ENCODE data around the gene NBEAL1.
"Not testable (repeated sequence)": the region's sequence is repeated elsewhere in the genome, so short reads cannot be mapped to it uniquely, and the experiment has no call there.

Gene NBEAL1

DNA sequence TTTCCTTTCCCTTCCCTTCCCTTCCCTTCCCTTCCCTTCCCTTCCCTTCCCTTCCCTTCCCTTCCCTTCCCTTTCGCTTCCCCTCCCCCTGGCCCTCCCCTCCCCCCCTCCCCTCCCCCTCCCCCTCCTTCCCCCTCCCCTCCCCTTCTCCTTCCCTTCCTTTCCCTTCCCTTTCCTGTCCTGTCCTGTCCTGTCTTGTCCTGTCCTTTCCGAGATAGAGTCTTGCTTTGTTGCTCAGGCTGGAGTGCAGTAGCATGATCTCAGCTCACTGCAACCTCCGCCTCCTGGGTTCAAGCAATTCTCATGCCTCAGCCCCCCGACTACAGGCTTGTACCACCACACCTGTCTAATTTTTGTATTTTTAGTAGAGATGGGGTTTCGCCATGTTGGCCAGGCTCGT lies 24.5 kb downstream of the NBEAL1 start:
- DNase-seq (ENCODE audit: low read depth in 2 of 2) = not testable (repeated sequence)

DNA sequence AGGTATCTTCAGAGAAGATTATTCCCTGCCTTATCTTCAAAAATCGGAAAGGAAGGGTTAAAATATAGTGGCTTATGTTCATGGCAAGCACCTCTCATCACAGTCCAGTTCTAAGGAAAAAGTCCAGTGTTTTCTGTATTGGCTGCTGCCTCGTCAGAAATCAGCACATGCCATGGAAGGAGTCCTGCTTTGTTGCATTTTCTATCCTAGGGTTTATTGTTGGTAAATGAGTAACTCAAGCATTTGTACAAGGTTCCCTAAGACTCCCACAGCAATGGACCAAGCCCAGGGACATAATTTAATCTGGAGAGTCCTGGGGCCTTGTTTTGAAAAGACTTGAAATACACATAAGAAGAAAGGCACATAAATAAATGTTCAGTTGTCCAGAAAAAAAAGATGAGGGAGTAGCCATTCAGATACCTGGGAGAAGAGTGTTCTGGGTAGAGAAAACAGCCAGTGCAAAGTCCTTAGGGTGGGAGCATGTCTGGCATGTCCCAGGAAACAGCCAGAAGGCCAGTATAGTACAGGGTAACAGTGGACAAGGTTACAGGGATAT lies 26.4 kb downstream of the NBEAL1 start:
- DNase-seq (ENCODE audit: low read depth in 2 of 2) = no peak

DNA sequence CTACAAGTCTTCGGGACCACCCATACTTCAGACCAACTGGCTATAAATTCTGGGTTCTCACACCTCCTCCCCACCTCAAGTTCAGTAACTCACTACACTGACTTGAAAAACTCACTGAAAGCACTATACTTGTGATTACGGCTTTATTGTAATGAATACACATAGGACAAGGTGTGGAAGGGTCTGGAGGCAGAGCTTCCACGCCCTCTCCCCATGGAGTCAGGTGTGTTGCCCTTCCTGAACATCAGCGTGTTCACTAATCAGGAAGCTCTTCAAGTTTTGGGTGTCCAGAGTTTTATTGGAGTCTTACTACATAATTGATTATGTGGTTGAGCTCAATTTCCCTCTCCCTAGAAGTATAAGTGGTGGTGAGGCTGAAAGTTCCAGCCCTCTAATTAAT lies 27.5 kb downstream of the NBEAL1 start:
- DNase-seq (ENCODE audit: low read depth in 2 of 2) = no peak

DNA sequence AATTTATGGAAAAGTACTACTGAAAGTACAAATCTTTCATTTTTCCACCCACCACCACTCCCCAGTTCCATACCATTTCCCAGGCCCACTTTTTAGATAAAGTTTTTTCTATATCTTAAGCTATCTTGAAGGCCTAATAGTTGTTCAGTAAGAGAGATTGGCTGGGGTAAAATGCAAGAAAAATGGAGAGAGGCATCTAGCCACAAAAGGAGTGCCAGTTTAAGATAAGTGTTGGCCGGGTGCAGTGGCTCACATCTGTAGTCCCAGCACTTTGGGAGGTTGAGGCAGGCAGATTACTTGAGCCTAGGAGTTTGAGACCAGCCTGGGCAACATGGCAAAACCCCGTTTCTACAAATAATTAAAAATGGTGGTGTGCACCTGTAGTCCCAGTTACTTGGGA lies 28.6 kb downstream of the NBEAL1 start:
- DNase-seq (ENCODE audit: low read depth in 2 of 2) = no peak

DNA sequence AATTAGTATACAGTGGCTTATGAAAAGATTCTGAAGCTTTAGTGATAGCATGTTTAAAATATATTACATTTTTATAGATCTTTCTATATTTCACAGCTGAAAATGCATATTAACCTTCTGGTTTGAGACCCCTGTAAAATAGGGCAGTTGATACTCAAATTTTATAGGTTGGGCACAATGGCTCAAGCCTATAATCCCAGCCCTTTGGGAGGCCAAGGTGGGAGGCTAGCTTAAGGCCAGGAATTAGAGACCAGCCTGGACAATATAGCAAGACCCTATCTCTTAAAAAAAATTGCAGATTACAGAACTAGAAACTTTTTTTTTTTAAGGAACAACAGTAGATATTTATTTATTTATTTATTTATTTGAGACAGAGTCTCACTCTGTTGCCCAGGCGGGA lies 31.2 kb downstream of the NBEAL1 start:
- DNase-seq (ENCODE audit: low read depth in 2 of 2) = no peak

DNA sequence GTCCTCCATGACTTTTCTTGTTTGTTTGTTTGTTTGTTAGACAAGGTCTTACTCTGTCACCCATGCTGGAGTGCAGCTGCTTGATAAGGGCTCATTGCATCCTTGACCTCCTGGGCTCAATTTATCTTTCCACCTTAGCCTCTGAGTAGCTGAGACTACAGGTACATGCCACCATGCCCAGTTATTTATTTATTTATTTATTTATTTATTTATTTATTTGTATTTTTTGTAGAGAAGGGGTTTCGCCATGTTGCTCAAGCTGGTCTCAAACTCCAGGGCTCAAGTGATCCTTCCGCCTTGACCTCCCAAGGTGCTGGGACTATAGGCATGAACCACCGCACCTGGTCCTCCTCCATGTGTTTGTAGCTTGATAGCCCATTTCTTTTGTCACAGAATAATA lies 37.9 kb downstream of the NBEAL1 start:
- DNase-seq (ENCODE audit: low read depth in 2 of 2) = no peak

DNA sequence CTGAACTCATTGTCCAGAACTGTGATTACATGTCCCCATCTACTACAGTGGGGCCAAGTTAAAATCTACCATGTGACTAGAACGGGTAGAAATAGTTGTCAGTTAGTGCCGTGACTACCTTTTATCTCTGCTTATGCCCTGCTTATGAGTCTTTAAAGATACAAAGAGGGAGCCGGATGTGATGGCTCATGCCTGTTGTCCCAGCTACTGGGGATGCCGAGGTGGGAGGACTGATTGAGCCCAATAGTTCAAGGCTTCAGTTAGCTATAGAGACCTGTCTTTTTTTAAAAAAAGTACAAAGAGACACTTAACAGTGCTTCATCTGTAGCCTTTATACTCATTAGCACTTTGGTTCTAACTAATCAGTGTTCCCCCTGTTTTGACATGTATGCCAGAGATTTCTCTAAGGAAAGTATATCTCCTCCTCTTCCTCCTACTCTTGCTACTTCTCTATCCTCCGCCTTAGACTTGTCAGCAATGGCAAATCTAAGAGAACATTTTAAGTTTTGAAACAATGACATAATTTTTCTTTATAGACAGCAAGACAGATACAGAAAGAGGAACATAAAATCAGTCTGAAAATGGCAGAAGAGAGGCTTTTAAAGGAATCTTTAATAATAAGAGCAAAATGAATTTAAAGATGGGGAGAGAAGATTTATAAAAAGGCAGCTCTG lies 45.0 kb downstream of the NBEAL1 start:
- no peak for DNase-seq (ENCODE audit: low read depth in 2 of 2)

DNA sequence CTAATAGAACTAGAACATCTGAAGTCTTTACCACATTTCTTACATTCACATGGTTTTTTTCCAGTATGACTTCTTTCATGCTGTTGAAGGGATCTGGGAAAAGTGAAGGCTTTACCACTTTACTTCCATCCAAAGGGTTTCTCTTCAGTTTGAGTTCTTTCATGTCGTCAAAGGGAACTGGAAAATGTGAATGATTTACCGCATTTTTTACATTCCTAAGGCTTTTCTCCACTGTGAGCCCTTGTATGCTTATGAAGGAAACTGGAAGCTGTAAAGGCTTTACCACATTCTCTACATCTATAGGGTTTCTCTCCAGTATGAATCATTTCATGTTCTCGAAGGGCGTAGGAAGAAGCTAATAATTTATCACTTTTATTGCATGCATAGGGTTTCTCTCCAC lies 46.7 kb downstream of the NBEAL1 start:
- no peak for DNase-seq (ENCODE audit: low read depth in 2 of 2)

DNA sequence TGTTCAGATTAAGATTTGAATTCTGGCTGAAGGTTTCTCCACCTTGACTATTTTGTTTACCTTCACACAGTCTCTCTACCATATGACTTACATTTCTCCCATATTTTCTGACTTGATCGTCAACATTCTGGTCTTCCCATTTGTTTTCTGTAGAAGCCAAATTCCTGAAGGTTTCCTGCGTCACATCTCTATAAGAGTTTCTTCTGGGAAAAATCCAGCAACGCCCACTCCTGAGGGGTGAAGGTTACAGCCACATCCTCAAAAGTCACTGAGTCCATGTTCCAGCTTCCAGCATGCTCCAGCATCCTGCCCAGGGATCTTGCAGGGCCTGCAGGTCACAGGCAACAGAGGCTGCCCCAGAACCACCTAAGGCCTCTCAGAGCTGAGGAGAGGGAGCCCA lies 47.5 kb downstream of the NBEAL1 start:
- no peak for DNase-seq (ENCODE audit: low read depth in 2 of 2)

DNA sequence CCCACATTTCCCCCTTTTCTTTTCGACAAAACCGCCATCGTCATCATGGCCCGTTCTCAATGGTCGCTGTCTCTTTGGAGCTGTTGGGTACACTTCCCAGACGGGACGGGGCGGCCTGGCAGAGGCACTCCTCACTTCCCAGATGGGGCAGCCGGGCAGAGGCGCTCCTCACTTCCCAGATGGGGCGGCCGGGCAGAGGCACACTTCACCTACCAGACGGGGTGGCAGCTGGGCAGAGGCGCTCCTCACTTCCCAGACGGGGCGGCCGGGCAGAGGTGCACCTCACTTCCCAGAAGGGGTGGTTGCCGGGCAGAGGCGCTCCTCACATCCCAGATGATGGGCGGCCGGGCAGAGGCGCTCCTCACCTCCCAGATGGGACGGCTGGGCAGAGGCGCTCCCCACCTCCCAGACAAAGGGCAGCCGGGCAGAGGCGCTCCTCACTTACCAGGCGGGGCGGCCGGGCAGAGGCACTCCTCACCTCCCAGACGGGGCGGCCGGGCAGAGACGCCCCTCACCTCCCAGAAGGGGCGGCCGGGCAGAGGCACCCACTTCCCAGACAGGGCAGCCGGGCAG lies 51.9 kb downstream of the NBEAL1 start:
- not testable (repeated sequence) for DNase-seq (ENCODE audit: low read depth in 2 of 2)

DNA sequence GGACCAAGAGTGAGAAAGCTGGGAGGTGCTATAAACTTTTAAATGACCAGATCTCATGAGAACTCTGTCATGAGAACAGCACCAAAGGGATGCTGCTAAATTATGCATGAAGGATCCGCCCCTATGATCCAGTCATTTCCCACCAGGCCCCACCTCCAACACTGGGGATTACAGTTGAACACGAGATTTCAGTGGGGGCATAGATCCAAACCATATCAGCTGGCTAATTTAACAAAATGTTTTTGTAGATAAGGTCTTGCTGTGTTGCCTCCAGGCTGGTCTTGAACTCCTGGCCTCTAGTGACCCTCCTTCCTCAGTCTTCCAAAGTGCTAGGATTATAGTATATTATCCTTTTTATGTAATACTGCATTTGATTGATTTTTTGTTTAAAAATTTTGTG lies 56.0 kb downstream of the NBEAL1 start:
- no peak for DNase-seq (ENCODE audit: low read depth in 2 of 2)

DNA sequence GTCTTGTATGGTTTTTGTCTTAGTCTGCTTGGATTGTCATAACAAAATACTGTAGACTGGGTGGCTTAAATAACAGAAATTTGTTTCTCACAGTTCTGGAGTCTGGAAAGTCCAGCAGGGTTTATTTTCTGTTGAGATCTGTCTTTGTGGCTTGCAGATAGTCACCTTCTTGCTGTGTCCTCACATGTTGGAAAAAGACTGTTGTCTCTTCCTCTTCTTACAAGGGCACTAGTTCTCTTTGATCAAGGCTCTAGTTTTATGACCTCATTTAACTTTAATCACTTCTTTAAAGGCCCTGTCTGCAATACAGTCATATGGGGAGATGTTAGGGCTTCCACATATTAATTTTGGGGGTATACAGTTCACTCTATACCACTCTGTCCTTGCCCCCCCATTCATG lies 56.5 kb downstream of the NBEAL1 start:
- DNase-seq (ENCODE audit: low read depth in 2 of 2) = no peak

DNA sequence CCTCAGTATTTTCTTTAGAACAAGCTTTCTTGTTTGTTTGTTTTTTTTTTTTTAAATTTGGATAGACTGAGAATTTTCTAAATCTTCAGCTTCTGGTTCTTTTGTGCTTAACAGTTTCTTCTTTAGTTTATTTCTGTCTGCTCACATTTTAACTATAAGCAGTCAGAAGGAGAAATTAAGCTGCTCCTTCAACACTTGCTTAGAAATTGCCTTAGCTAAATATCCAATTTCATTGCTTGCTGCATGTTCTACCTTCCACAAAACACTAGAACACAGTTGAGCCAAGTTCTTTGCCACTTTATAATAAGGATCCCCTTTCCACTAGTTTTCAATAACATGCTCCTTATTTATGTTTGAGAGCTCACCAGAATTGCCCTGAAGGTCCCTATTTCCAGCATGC lies 57.7 kb downstream of the NBEAL1 start:
- no peak for DNase-seq (ENCODE audit: low read depth in 2 of 2)

DNA sequence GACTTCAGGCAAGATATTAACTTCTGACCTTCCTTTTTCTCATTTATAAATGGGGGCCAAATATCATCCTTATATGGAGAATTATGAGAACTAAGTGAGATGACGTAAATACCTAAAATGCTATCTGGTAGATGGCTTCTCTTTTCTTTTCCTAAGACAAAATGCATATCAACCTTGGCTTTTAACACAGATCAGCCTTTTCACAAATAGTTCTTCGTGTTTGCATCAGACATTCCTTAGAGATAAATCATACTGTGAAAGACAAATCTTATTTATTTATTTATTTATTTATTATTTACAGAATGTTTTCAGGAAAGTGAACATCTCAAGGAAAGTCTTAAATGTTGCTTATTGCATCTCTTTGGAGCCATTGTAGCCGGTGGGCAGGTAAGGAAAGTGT lies 62.8 kb downstream of the NBEAL1 start:
- no peak for DNase-seq (ENCODE audit: low read depth in 2 of 2)

DNA sequence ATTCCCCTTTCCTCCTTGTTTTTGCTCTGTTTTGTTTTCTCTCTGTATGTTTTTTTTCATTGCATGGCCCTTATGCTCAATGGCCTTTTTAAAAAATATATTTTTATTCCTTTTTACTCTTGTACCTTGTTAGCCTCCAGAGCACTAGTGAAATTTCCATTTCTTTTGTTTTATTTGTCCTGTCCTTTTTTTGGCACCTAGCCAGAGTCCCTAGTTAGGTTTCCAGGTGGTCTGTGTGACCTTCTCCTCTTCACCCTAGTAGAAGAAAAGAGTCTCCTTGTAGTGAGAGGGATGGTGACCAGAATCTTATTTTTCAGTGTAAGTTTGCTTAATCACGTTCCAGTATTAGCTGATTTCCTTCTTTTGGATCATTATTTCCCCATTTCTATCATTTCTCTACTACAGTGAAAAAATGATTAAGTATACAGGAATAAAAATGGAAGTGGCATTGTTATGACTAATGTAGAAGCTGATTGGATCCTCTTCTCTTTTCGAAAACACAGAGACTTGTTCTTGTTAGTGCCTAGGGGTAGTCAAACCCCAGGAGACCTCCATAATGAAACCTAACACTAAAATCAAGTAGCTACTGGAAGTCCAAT lies 65.9 kb downstream of the NBEAL1 start:
- DNase-seq (ENCODE audit: low read depth in 2 of 2) = no peak

DNA sequence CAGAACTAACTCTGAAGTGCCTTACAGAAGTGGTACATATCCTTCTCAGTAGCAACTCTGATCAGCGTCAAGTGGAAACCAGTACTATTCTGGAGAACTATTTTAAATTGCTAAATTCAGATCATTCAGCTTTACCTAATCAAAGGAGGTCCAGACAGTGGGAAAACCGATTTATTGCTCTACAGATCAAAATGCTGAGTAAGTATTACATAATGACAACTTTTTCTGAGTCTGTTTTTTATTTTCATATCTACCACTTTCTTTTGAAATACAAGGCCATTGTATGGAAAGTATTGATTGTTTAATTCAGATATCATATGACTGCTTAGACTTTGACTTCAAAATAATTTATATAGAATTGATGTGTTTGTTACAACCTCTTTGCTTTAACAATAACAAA lies 68.7 kb downstream of the NBEAL1 start:
- DNase-seq (ENCODE audit: low read depth in 2 of 2) = no peak

DNA sequence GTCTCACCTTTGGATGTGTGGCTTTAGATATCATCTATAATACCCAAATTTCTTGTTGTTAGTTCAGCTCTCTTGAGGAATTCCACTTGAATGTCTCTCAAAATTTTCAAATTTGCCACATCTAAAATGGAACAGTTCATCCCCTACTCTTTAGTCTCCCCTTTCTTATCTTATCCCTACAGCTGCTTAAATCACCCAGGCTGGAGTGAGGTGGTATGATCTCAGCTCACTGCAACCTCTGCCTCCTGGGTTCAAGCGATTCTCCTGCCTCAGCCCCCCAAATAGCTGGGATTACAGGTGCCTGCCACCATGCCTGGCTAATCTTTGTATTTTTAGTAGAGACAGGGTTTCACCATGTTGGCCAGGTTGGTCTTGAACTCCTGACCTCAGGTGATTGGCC lies 71.7 kb downstream of the NBEAL1 start:
- not testable (repeated sequence) for DNase-seq (ENCODE audit: low read depth in 2 of 2)

DNA sequence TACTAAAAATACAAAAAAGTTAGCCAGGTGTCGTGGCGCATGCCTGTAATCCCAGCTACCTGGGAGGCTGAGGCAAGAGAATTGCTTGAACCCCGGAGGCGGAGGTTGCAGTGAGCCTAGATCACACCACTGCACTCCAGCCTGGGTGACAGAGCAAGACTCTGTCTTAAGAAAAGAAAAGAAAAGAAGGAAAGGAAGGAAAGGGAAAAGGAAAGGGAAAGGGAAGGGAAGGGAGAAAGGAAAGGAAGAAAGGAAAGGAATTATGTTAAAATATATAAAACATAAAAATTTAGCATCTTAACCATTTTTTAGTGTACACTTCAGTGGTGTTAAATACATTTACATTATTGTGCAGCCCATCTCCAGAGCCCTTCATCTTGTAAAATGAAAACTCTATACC lies 76.0 kb downstream of the NBEAL1 start:
- DNase-seq (ENCODE audit: low read depth in 2 of 2) = not testable (repeated sequence)

DNA sequence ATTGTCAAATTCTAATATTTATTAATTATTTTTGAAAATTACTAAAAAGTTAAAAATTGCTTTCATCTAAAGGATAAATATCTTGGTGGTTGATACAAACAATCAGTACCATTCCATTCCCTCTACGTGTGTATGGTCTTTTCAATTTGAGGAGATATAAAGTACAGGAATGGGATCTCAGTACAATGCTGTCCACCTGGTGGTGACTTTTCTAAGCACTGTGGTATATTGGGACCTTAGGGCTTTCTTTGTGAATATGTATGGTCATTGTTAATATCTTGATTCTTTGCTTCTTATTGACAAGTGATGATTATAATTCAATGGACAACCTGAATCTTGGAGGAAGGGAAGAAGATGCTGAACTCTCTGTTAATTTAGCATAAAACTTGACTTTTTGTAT lies 83.1 kb downstream of the NBEAL1 start:
- DNase-seq (ENCODE audit: low read depth in 2 of 2) = no peak

DNA sequence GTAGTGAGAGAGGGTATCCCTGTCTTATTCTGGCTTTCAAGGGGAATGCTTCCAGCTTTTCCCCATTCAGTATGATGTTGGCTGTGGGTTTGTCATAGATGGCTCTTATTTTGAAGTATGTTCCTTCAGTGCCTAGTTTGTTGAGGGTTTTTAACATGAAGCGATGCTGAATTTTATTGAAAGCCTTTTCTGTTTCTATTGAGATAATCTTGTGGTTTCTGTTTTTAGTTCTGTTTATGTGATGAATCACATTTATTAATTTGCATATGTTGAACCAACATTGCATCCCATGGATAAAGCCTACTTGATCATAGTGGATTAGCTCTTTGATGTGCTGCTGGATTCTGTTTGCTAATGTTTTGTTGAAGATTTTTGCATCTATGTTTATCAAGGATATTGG lies 87.7 kb downstream of the NBEAL1 start:
- not testable (repeated sequence) for DNase-seq (ENCODE audit: low read depth in 2 of 2)

DNA sequence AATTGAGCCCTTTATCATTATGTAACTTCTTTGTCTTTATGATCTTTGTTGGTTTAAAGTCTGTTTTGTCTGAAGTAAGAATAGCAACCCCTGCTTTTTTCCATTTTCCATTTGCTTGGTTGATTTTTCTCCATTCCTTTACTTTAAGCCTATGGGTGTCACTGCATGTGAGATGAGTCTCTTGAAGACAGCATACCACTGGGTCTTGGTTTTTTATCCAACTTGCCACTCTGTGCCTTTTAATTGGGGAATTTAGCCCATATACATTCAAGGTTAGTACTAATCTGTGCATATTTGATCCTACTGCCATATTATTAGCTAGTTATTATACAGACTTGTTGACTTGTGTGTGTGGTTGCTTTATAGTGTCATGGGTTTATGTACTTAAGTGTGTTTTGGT lies 89.6 kb downstream of the NBEAL1 start:
- no peak for DNase-seq (ENCODE audit: low read depth in 2 of 2)

DNA sequence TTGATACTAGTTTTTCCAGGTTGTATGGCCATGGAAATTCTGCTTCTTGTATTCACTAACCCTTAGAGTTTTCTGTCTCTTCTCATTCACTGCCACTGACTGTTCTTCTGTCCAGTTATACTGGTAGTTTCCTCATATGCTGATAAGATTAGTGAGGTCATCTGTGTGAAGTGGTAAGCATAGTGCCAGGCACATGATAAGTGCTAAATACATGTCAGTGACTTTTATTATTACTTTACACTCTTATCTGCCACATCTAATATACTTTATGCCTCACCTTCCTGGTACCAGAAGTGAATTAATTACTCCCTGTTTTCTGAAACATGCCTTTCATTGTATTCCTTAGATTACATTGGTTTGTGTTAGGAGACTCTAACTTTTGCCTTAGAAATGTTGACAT lies 91.3 kb downstream of the NBEAL1 start:
- DNase-seq (ENCODE audit: low read depth in 2 of 2) = no peak

DNA sequence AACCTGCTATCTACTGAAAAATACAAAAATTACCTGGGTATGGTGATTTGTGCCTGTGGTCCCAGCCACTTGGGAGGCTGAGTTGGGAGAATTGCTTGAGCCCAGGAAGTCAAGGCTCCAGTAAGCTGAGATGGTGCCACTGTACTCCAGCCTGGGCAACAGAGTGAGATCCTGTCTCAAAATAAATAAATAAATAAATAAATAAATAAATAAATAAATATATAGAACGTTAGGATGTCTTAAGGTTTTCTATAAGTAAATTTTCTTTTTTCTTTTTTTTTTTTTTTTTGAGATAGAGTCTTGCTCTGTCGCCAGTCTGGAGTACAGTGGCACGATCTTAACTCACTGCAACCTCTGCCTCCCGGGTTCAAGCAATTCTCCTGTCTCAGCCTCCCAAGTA lies 95.8 kb downstream of the NBEAL1 start:
- not testable (repeated sequence) for DNase-seq (ENCODE audit: low read depth in 2 of 2)

Data from stimulated activated CD4-positive, alpha-beta T cell treated with anti-CD3 and anti-CD28 coated beads, Interleukin-1b, Interleukin-23, amount 100 ng/mL, for 1 hour (primary cell).